T-cell (primary cell): ENCODE measurements around the gene CCDC83. TPM values are rescaled to one million over a fixed set of nuclear protein-coding genes. Genes with fewer than 3 reads are reported as not detected.

Source experiments
- ATAC-seq, 4 experiments: fragments of 200-7000 bp in 3 of 4; fragments of 150-1000 bp in 1 of 4; cut with Tn5 transposase; replicated peaks in 1 of 4; 1 replicate in 3 of 4; 2 replicates in 1 of 4; pipeline ENCODE4 v1.10.0; 2021; ENCODE audit warnings: moderate library complexity in 3 of 4, mild to moderate bottlenecking in 2 of 4, moderate number of reproducible peaks in 1 of 4
- CTCF ChIA-PET, 2 donors: fragments of 300-600 bp; sonication (Branson Sonifier 250); formaldehyde crosslinking; loops; one replicate each; lab custom pipeline; 2022; ENCODE audit warnings: antibody characterized with exemption in 2 of 2; lab: Charles Lee
- POLR2A ChIA-PET, 2 donors: fragments of 300-600 bp; sonication (Branson Sonifier 250); formaldehyde crosslinking; loops; one replicate each; lab custom pipeline; 2022; ENCODE audit warnings: antibody characterized with exemption in 2 of 2; lab: Charles Lee
- DNase-seq, 35 experiments: peaks; one replicate each; pipeline versions ENCODE4 v3.0.0 to v3.0.0-alpha.2; 2013 to 2023
- H3K27ac ChIP-seq: one replicate; pipeline ENCODE4 v1.5.1; 2013; ENCODE audit warnings: low read length
- H3K27me3 ChIP-seq, 2 experiments: replicated peaks in 1 of 2; 1 replicate in 1 of 2; 2 replicates in 1 of 2; pipeline versions ENCODE4 v1.6.1 to v1.7.0; 2013; ENCODE audit warnings: low read length in 1 of 2, mixed read lengths in 1 of 2; ENCODE audit not compliant: control insufficient read depth in 2 of 2, insufficient read depth in 2 of 2; ENCODE audit errors: extremely low read depth in 1 of 2
- H3K36me3 ChIP-seq, 2 donors: 1 replicate in 1 of 2; 2 replicates in 1 of 2; pipeline versions ENCODE4 v1.6.1 to v1.7.0; 2013; ENCODE audit warnings: low read length in 1 of 2; ENCODE audit not compliant: control insufficient read depth in 2 of 2, insufficient read depth in 1 of 2; ENCODE audit errors: extremely low read depth in 1 of 2
- H3K4me1 ChIP-seq, 2 experiments: 1 replicate in 1 of 2; 2 replicates in 1 of 2; pipeline versions ENCODE4 v1.6.1 to v1.7.0; 2013; ENCODE audit warnings: low read length in 2 of 2, mixed read lengths in 1 of 2; ENCODE audit not compliant: insufficient read depth in 2 of 2, control insufficient read depth in 1 of 2; ENCODE audit errors: extremely low read depth in 1 of 2
- H3K4me3 ChIP-seq, 2 donors: 1 replicate in 1 of 2; 2 replicates in 1 of 2; pipeline versions ENCODE4 v1.5.1 to v1.7.0; 2013; ENCODE audit warnings: mild to moderate bottlenecking in 2 of 2, low read length in 1 of 2, moderate library complexity in 1 of 2; ENCODE audit not compliant: control insufficient read depth in 1 of 2; ENCODE audit errors: extremely low read depth in 1 of 2
- H3K9me3 ChIP-seq: 2 replicates; pipeline ENCODE4 v1.7.0; 2013
- H3K27ac Mint-ChIP-seq, 2 donors: one replicate each; pipeline ENCODE4 v1.8.0; 2020 to 2021; ENCODE audit warnings: mild to moderate bottlenecking in 2 of 2, mixed read lengths in 2 of 2
- H3K27me3 Mint-ChIP-seq, 2 donors: one replicate each; pipeline ENCODE4 v1.8.0; 2021 to 2022; ENCODE audit warnings: mixed read lengths in 2 of 2
- H3K36me3 Mint-ChIP-seq: one replicate; pipeline ENCODE4 v1.8.0; 2021; ENCODE audit warnings: mixed read lengths
- H3K4me1 Mint-ChIP-seq, 3 donors: one replicate each; pipeline ENCODE4 v1.8.0; 2020 to 2022; ENCODE audit warnings: mixed read lengths in 3 of 3, mild to moderate bottlenecking in 1 of 3
- H3K4me3 Mint-ChIP-seq, 3 donors: one replicate each; pipeline ENCODE4 v1.8.0; 2020 to 2022; ENCODE audit warnings: mild to moderate bottlenecking in 3 of 3, mixed read lengths in 3 of 3, moderate library complexity in 3 of 3
- H3K9me3 Mint-ChIP-seq, 3 donors: one replicate each; pipeline ENCODE4 v1.8.0; 2020 to 2022; ENCODE audit warnings: mixed read lengths in 3 of 3
- WGBS: methylation state at CpG from one replicate; pipeline ENCODE4 v1.1.5; 2013; ENCODE audit warnings: missing lambda C conversion rate; ENCODE audit not compliant: insufficient coverage; 5-methylcytosine and 5-hydroxymethylcytosine counted together
- total RNA-seq, 35 experiments: library from RNA in 6 of 35; stranded (reverse) in 6 of 35; fragments of 120-200 nt in 1 of 35; gene quantifications; one replicate each; pipeline versions ENCODE4 v1.2.1 to v1.2.4 and lab custom pipeline; 2013 to 2026

CCDC83 gene
- total RNA-seq (under 1 TPM in 1 of 5 donors, not detected in 4; 0.10 TPM), total RNA-seq (lab: John Stamatoyannopoulos, UW) (0 to 0.22 (median 0) reads per million in 29 experiments)
- not detected for total RNA-seq (2013)

DNA sequence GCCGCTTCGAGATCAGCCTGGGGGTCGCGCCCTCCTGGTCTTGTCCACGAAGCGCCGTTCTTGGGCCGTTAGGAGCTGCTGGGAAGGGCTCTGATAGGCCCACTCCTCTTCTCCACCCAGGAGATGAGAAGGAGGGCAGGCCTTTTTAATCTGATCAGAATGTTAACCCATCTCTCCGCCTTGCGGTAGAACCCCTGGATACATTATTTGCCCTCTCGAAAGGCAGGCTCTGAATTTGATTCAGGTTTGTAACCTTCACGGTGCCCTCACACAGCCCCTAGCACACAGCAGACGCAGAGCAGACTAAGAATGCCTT, at the start of gene CCDC83:
TSS of gene CCDC83 (plus strand) at position 43 of the 316 bp plus-strand sequence. CDS start 9,741 bp downstream, outside the sequence.
- Mint-ChIP-seq H3K4me3 (peak within 1 kb of the TSS; percentile 87 to 91 (median 90)), H3K9me3 (no peaks in the 10 kb centered on the region), H3K27ac (peak within 1 kb of the TSS; percentile 90 to 94), H3K4me1 (peaks cover 10 to 12% (median 11%) of the 10 kb centered on the region in 3 donors), H3K36me3 (no peaks in the 10 kb centered on the region), H3K27me3 (no peaks in the 10 kb centered on the region)
- ATAC-seq (no peak), DNase-seq (no peak)
- Histone ChIP-seq H3K27me3 (peaks cover 0 to 7% of the 10 kb centered on the region in 2 experiments), H3K27ac (peak within 1 kb of the TSS; percentile 66), H3K4me3 (peak within 1 kb of the TSS; percentile 58 to 83), H3K36me3 (no peaks in the 10 kb centered on the region), H3K9me3 (no peaks in the 10 kb centered on the region), H3K4me1 (peaks cover 0 to 9% of the 10 kb centered on the region in 2 experiments)
- CTCF ChIA-PET, result interaction anchor here (0.7 to 2.2 kb wide), 31 partner anchors 8 to 437 kb away, joined by 3 to 15 read pairs (median 6); partner anchors contain the start of gene SYTL2 (in 1 of the 2)
- WGBS, result 65% methylated on average over 9 of the region's 13 CpGs
- POLR2A ChIA-PET, result interaction anchor here (0.5 to 1.6 kb wide), 5 partner anchors 32 to 333 kb away, joined by 3 to 6 read pairs (median 4); no protein-coding TSS in a partner anchor

DNA sequence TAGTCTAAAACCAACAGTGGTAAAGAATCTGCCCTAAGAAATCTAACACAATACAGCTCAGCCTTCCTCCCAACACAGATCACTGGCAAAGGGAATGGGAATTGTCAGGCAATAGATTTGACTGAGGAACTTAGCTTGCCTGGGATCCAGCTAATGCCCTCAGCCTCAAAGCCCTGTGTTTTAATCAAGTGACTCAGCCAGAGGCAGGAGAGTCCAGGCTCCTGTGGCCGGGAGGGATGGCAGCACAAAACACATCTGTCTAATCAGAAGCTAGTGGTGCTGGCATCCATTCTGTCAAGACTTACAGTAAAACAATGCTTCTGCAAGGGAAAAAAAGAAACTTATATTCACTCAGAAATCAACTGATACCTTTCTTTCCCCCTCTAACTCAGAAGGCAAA, 49.8 kb upstream of the CCDC83 start:
- ChIA-PET CTCF (no interaction called here), POLR2A (interaction anchor here in 1 of 2 donors (0.7 kb wide), 1 partner anchor 537 kb away, joined by 4 read pairs; no protein-coding TSS in a partner anchor)
- no peak overlapping the region for H3K27ac Mint-ChIP-seq
- H3K36me3 Mint-ChIP-seq, result no peaks in the 10 kb centered on the region
- peaks cover 56 to 76% (median 58%) of the 10 kb centered on the region in 3 donors for H3K4me1 Mint-ChIP-seq
- Histone ChIP-seq H3K27ac (no peak overlapping the region), H3K4me1 (peaks cover 10 to 15% of the 10 kb centered on the region in 2 experiments), H3K27me3 (peaks cover 0 to under 1% of the 10 kb centered on the region in 2 experiments), H3K4me3 (no peak overlapping the region), H3K36me3 (no peaks in the 10 kb centered on the region), H3K9me3 (no peaks in the 10 kb centered on the region)
- DNase-seq, result no peak
- H3K4me3 Mint-ChIP-seq, result no peak overlapping the region
- no peaks in the 10 kb centered on the region for H3K9me3 Mint-ChIP-seq
- no peaks in the 10 kb centered on the region for H3K27me3 Mint-ChIP-seq
- WGBS, result no CpG with 5 or more reads among the region's 1 CpG
- no peak for ATAC-seq

DNA sequence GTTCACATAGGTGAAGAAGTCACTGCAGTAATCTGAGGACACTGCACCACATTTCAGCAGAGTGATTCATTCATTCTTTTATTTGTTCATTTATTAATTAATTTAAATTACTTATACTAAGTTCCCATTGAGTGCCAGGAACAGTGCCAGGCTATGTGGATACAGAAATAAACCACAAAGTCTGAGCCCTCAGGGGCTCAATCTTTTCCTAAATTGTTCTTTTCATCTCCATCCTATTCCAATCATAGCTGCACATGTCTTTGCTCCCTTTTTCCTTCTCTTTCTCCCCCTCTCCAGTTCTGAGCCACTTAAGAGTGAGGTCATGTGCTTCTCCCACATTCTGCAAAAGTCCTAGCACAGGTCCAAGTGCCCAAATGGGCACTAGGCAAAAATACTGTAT, 49.2 kb upstream of the CCDC83 start:
- H3K36me3 Mint-ChIP-seq, result no peaks in the 10 kb centered on the region
- ChIA-PET CTCF (no interaction called here), POLR2A (interaction anchor here in 1 of 2 donors (0.7 kb wide), 2 partner anchors 12 to 537 kb away, joined by 3 to 4 read pairs; no protein-coding TSS in a partner anchor)
- Histone ChIP-seq H3K4me1 (peaks cover 12 to 20% of the 10 kb centered on the region in 2 experiments), H3K27me3 (peaks cover 0 to 6% of the 10 kb centered on the region in 2 experiments), H3K4me3 (no peak overlapping the region), H3K36me3 (no peaks in the 10 kb centered on the region), H3K27ac (no peak overlapping the region), H3K9me3 (no peaks in the 10 kb centered on the region)
- DNase-seq (no peak), ATAC-seq (no peak)
- no peak overlapping the region for H3K4me3 Mint-ChIP-seq
- no peaks in the 10 kb centered on the region for H3K27me3 Mint-ChIP-seq
- H3K27ac Mint-ChIP-seq, result no peak overlapping the region
- H3K9me3 Mint-ChIP-seq, result no peaks in the 10 kb centered on the region
- H3K4me1 Mint-ChIP-seq, result peaks cover 52 to 71% (median 54%) of the 10 kb centered on the region in 3 donors

DNA sequence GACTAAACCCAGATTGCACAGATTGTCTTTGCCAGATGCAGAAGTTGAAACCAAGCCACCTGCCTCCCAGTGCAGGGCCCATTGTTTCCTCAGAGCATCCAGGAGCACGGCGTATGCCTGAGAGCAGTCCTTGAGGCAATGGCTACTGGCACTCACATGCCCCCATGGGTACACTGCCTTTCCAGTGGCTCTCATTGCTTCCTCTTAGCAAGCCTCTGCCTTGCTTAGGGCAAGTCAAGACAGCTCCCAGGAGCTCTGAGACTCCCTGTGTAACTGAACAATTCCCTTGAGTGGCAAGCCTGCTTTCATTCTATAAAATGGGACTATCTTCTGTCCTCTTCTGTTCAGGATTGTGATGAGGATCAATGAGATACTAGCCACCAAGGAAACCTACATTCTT, 48.3 kb upstream of the CCDC83 start:
- ChIA-PET POLR2A (interaction anchor here (0.5 to 1.0 kb wide), 3 partner anchors 11 to 32 kb away, joined by 3 to 10 read pairs (median 3); no protein-coding TSS in a partner anchor), CTCF (interaction anchor here in 1 of 2 donors (0.5 to 0.6 kb wide), 2 partner anchors 47 to 615 kb away, joined by 3 to 5 read pairs; no protein-coding TSS in a partner anchor)
- no peak for ATAC-seq
- Mint-ChIP-seq H3K36me3 (no peaks in the 10 kb centered on the region), H3K9me3 (no peaks in the 10 kb centered on the region), H3K4me3 (no peak overlapping the region), H3K27me3 (no peaks in the 10 kb centered on the region), H3K27ac (no peak overlapping the region), H3K4me1 (peaks cover 52 to 68% (median 53%) of the 10 kb centered on the region in 3 donors)
- Histone ChIP-seq H3K9me3 (no peaks in the 10 kb centered on the region), H3K36me3 (no peaks in the 10 kb centered on the region), H3K4me1 (peaks cover 12 to 27% of the 10 kb centered on the region in 2 experiments), H3K4me3 (no peak overlapping the region), H3K27ac (no peak overlapping the region), H3K27me3 (peaks cover 0 to 6% of the 10 kb centered on the region in 2 experiments)
- no peak for DNase-seq
- 100% methylated on average over 2 of the region's 2 CpGs for WGBS

DNA sequence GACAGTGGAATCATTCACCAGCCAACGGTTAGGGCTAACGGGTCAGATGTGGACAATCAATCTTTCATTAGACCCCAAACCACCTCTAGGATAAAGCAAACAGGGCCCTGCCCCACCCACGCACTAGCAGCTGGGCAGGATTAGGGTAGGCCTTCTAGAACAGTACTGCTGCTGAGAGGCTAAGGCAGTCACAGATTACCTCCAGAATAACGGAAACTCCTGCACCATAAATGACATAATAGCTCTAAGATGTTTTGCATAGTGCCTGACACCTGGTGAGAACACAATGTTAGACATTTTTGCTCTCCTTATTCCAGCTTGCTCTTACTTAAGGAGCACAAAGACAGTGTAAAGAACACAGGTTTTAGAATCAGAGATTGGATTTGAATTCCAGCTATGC, 46.0 kb upstream of the CCDC83 start:
- no peaks in the 10 kb centered on the region for H3K27me3 Mint-ChIP-seq
- Histone ChIP-seq H3K36me3 (no peaks in the 10 kb centered on the region), H3K4me3 (peak overlapping the region in 1 of 2 donors; percentile 87), H3K27ac (peak overlapping the region; percentile 62), H3K27me3 (peaks cover 0 to 11% of the 10 kb centered on the region in 2 experiments), H3K4me1 (peaks cover 12 to 31% of the 10 kb centered on the region in 2 experiments), H3K9me3 (no peaks in the 10 kb centered on the region)
- H3K4me1 Mint-ChIP-seq, result peaks cover 47 to 59% (median 57%) of the 10 kb centered on the region in 3 donors
- peak overlapping the region; percentile 89 to 92 (median 91) for H3K4me3 Mint-ChIP-seq
- ATAC-seq, result peak; percentile 13 to 69 (median 34)
- no peaks in the 10 kb centered on the region for H3K36me3 Mint-ChIP-seq
- H3K27ac Mint-ChIP-seq, result peak overlapping the region in 1 of 2 donors; percentile 61
- WGBS, result 20% methylated on average over 1 of the region's 4 CpGs
- peak in 18 of 35 experiments; percentile 12 to 60 (median 30) for DNase-seq
- POLR2A ChIA-PET, result interaction anchor here (0.6 to 1.9 kb wide), 7 partner anchors 14 to 574 kb away, joined by 3 to 9 read pairs (median 4); partner anchors contain the start of gene CCDC83 (in 1 of the 2)
- CTCF ChIA-PET, result interaction anchor here (0.5 to 2.4 kb wide), 15 partner anchors 10 to 352 kb away, joined by 3 to 15 read pairs (median 4); partner anchors contain the start of gene CCDC83 (in 2 of the 2)
- no peaks in the 10 kb centered on the region for H3K9me3 Mint-ChIP-seq

DNA sequence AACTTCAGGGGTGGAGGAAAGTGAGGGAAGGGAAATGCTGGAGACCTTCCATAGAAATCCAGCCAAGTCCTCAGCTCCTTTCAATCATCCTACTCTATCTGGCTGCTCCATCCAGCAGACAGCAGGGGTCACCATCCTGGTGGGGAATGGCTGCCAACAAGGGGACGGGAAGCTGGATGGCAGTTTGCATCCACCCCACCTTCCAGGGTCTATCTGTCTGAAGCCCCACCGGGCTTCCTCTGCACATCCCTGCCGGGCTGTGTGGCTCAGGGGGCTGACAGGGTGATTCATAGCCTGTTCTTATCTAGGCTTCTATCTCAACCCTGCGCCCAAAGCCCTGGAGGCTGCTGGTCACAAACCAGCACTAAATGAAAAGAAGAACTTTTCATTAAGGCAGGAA, 45.3 kb upstream of the CCDC83 start:
- no peaks in the 10 kb centered on the region for H3K27me3 Mint-ChIP-seq
- Histone ChIP-seq H3K27ac (peak overlapping the region; percentile 62), H3K4me1 (peaks cover 12 to 31% of the 10 kb centered on the region in 2 experiments), H3K4me3 (peak overlapping the region; percentile 86 to 87), H3K27me3 (peaks cover 0 to 11% of the 10 kb centered on the region in 2 experiments), H3K36me3 (no peaks in the 10 kb centered on the region), H3K9me3 (no peaks in the 10 kb centered on the region)
- ChIA-PET CTCF (interaction anchor here (0.6 to 2.4 kb wide), 13 partner anchors 10 to 117 kb away, joined by 3 to 15 read pairs (median 4); partner anchors contain the start of gene CCDC83 (in 2 of the 2)), POLR2A (interaction anchor here (0.5 to 1.9 kb wide), 6 partner anchors 12 to 57 kb away, joined by 3 to 9 read pairs (median 4); partner anchors contain the start of gene CCDC83 (in 1 of the 2))
- ATAC-seq (peak in 2 of 4 experiments; percentile 15 to 24), DNase-seq (peak in 13 of 35 experiments; percentile 3 to 38 (median 21))
- peak overlapping the region; percentile 83 to 91 for H3K27ac Mint-ChIP-seq
- 30% methylated on average over 3 of the region's 4 CpGs for WGBS
- H3K4me1 Mint-ChIP-seq, result peaks cover 40 to 54% (median 52%) of the 10 kb centered on the region in 3 donors
- peak overlapping the region; percentile 89 to 92 (median 91) for H3K4me3 Mint-ChIP-seq
- H3K36me3 Mint-ChIP-seq, result no peaks in the 10 kb centered on the region
- H3K9me3 Mint-ChIP-seq, result no peaks in the 10 kb centered on the region
